DOHH2 (cell line): ENCODE measurements around the gene FSTL4.
A peak's percentile ranks its signal among the peaks of the same experiment; 100 is the strongest.

Experiments
- CTCF ChIP-seq: fragments of 200-600 bp; sonication (generic); IDR thresholded peaks from one replicate; pipeline ENCODE4 v1.5.1; 2014; ENCODE audit warnings: antibody characterized with exemption, mild to moderate bottlenecking, low read depth, low read length; ENCODE audit not compliant: poor library complexity, severe bottlenecking
- EZH2phosphoT487 ChIP-seq: fragments of 200-600 bp; sonication (generic); IDR thresholded peaks from 2 replicates; pipeline ENCODE4 v1.6.1; 2017; ENCODE audit warnings: borderline replicate concordance, mild to moderate bottlenecking, antibody characterized with exemption, low read length, moderate library complexity, mixed read lengths

DNA sequence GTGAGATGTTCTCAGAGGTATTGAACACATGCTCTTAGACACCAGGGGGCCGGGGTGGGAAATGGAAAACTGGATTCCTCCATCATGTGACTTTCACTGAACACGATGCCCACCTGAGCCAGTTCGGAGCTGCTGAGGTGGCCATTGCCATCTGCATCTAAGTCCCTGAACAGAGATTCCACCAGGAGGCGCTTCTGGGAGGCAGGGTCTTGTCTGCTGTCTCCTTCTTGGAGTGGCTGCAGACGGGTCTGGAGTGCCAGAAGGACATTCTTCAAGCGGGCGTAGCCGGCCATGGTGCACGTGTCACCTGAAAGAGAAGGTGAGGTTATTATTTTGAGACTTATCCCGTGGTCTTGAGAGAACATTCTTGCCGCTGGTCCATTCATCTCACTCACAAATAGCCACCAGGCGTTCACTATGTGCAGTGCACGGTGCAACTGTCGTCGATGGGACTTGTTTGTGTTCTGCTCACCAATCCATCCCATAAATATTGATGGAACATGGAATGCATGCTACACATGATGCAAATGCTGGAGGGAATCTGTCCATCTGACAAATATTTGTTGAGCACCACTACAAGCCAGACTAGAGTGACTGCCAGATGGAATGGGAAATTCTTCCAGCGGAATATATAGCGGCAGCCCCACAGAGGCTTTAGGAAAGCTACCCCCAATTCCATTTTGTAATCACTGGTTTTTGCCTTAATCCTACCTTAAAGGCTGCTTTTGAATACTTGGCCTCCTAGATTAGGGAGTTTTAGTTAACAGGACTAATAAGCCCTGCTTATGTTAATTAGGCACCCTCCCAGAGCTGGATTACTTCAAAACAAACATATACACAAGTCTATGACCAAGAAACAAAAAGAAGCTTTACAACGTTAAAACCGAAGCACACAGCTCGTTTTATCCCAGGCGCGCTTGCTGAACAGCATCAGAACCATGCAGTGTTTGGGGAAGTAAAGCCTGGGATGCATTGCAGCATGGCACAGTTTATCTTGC lies 295.7 kb downstream of the FSTL4 start:
- TF ChIP-seq CTCF = peak; percentile 64
- no peak for TF ChIP-seq EZH2phosphoT487
